NB4 (cell line): ENCODE results near the gene CABLES1.

Experiments used
- CTCF ChIP-seq: IDR thresholded peaks from one replicate; pipeline ENCODE4 v1.5.1; 2012; ENCODE audit warnings: low read depth, low read length
- MAX ChIP-seq: IDR thresholded peaks from 2 replicates; pipeline ENCODE4 v1.6.1; 2011; ENCODE audit warnings: low read depth, low read length
- POLR2A ChIP-seq: IDR thresholded peaks from 2 replicates; pipeline ENCODE4 v1.6.1; 2011; ENCODE audit warnings: mild to moderate bottlenecking; ENCODE audit not compliant: insufficient read length; ENCODE audit errors: extremely low read depth

- TF ChIP-seq CTCF (no peak), POLR2A (no peak), MAX (no peak)
These were observed 107.9 kb downstream of the CABLES1 start for GRCh38 chr18:23243178-23243577.
